GM13976 (cell line): Measurements from ENCODE around the gene CALHM1.
"Not testable (repeated sequence)": the region's sequence is repeated elsewhere in the genome, so short reads cannot be mapped to it uniquely, and the experiment has no call there.

ENCODE experiments used
- DNase-seq: peaks from one replicate; pipeline ENCODE4 v3.0.0; 2012; ENCODE audit warnings: low spot score
- in situ Hi-C: fragments of 300-500 bp; cut with MboI; formaldehyde crosslinking; loops from one replicate; pipeline ENCODE4 v1.12.0; 2022; ENCODE audit warnings: low sequenced_read_pairs, mixed read lengths, inconsistent platforms; ENCODE audit not compliant: unreplicated experiment
- TF ChIP-seq, protein P1 (sequence below): IDR thresholded peaks from 2 replicates; pipeline ENCODE4 v1.5.1; 2012; ENCODE audit warnings: borderline replicate concordance, mild to moderate bottlenecking; ENCODE audit not compliant: insufficient read depth; ENCODE audit errors: extremely low read depth, missing control alignments, control extremely low read depth

The CALHM1 gene, protein sequence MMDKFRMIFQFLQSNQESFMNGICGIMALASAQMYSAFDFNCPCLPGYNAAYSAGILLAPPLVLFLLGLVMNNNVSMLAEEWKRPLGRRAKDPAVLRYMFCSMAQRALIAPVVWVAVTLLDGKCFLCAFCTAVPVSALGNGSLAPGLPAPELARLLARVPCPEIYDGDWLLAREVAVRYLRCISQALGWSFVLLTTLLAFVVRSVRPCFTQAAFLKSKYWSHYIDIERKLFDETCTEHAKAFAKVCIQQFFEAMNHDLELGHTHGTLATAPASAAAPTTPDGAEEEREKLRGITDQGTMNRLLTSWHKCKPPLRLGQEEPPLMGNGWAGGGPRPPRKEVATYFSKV

DNA sequence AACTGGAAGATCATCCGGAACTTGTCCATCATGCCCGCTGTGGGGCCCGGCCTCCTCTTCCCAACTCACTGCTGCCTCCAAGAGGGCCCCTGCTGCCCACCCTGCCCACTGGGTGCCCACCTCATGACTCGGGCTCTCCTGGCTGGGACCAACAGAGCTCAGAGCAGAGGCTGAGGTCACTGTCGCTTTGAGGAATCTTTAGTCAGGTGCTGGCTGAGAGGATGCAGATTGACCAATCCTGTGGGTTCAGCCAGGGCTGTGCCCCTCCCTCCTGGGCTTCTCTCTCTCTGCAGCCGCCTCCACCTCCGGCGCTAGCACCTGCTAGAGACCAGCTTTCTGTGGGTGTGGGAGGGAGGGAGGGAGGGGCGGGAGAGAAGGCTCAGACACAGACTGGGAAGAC, at the start of gene CALHM1:
TSS of gene CALHM1 (minus strand) at position 181 of the 400 bp plus-strand sequence. CDS start at position 32, 149 bp downstream.
- in situ Hi-C loops = no loop called here
- TF ChIP-seq, protein P1, sequence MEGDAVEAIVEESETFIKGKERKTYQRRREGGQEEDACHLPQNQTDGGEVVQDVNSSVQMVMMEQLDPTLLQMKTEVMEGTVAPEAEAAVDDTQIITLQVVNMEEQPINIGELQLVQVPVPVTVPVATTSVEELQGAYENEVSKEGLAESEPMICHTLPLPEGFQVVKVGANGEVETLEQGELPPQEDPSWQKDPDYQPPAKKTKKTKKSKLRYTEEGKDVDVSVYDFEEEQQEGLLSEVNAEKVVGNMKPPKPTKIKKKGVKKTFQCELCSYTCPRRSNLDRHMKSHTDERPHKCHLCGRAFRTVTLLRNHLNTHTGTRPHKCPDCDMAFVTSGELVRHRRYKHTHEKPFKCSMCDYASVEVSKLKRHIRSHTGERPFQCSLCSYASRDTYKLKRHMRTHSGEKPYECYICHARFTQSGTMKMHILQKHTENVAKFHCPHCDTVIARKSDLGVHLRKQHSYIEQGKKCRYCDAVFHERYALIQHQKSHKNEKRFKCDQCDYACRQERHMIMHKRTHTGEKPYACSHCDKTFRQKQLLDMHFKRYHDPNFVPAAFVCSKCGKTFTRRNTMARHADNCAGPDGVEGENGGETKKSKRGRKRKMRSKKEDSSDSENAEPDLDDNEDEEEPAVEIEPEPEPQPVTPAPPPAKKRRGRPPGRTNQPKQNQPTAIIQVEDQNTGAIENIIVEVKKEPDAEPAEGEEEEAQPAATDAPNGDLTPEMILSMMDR = peak; percentile 1
- DNase-seq = peak; percentile 93

DNA sequence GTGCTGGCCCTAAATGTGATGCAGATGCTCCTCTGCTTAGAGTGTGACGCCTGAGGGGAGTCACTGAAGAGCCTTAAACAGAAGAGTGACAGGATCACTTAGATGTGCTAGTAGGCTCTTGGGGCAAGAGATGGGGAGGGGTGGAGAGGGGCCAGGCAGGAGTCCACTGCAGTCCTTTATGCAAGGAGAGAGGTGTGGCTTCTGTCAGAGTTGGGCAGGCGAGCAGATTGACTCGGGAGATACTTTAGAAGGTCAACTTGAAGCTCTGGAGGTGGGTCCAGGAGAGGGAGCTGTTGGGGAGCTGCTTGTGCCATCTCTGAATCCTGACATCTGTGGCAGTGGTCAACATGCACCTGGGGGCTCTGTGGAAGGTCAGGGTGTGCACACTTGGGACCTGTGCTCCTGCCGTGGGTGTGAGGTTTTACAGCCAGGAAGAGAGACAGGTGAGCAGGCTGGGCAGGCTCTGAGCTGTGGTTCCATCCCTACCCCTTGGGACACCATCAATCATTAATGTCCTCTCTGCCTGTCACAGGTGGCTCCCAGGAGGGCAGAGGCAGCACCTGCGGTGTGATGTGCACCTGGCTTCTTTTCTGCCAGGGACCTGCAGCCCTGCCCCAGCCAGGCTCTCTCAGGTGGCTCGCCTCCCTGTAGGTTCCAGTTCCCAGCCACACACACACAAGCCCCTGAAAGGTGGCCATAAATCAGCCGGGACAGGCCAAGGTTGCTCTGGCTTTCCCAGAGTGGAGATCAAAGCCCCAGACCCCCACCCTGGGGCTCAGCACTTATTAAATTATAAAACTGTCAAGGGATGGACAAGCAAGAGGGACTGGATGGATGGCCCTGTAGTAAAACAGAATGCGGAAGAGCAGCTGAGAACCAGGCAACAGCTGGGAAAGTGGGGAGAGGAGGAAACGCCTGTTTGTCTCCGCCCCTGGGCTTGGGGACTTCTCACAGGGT, 48.8 kb upstream of the CALHM1 start:
- TF ChIP-seq, protein P1 = no peak
- in situ Hi-C loops = no loop called here
- DNase-seq = peak; percentile 25

DNA sequence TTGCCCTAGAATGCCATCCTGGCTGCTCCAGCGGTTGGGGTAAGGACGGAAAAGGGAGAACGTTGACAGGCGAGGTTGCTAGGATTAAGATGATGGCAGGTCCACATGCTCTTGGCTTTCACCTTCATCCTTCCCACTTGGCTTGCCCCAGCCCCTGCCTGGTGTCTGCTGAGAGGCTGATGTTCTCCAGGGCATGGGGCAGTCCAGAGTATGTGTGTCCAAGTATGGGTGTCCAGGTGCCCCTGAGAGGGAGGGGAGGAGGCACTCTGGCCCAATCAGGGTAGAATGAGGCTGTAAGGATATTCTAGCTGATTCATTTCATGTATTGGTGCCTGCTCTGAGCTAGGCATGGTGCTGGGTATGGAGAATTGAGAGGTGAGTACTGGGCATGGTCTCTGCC, 47.4 kb upstream of the CALHM1 start:
- peak; percentile 8 for DNase-seq
- TF ChIP-seq, protein P1 = no peak
- in situ Hi-C loops = no loop called here

DNA sequence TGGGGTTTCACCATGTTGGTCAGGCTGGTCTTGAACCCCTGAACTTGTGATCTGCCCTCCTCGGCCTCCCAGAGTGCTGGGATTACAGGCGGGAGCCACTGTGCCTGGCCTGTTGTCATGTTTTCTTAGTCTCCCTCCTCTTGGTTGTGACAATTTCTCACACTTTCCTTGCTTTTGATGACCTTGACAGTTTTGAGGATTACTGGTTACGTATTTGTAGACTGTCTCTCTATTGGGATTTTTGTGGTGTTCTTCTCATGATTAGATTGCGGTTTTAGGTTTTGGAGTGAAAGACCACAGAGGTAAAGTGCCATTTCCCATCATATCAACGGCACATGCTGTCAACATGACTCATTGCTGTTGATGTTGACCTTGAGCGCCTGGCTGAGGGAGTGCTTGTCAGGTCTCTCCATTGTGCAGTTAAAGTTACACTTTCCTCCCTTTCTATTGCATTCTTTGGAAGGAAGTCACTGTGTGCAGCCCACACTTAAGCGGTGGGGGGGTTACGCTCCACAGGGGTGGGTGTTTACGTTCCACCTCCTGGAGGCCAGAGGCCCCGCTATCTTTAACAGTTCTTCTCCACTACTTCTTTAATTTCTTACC, 45.6 kb upstream of the CALHM1 start:
- TF ChIP-seq, protein P1 = no peak
- in situ Hi-C loops = no loop called here
- no peak for DNase-seq

DNA sequence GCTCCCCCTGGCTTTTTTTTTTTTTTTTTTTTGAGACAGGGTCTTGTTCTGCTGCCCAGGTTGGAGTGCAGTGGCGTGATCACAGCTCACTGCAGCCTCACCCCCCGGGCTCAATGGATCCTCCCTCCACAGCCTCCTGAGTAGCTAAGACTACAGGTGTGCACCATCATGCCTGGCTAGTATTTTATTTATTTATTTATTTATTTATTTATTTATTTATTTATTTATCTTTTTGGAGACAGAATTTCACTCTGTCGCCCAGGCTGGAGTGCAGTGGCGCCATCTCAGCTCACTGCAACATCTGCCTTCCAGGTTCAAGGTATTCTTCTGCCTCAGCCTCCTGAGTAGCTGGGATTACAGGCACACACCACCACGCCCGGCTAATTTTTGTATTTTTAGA, 45.1 kb upstream of the CALHM1 start:
- DNase-seq, in situ Hi-C loops: not testable (repeated sequence)

- in situ Hi-C loops = no loop called here
- no peak for DNase-seq
- TF ChIP-seq, protein P1 = no peak
Observed at GRCh38 chr10:103502849-103503660, 44.4 kb upstream of the CALHM1 start.
